Left lung (tissue), 10 donors: ENCODE data around the gene OR10G8. TPM values are rescaled to one million over a fixed set of nuclear protein-coding genes. Genes with fewer than 3 reads are reported as not detected.

ENCODE experiments used
- ATAC-seq: fragments of 200-7000 bp; cut with Tn5 transposase; one replicate; pipeline ENCODE4 v1.9.1; 2020; ENCODE audit warnings: moderate library complexity
- DNase-seq, 4 donors: peaks; one replicate each; pipeline ENCODE4 v3.0.0-alpha.2; 2013 to 2020
- H3K27ac ChIP-seq, 2 donors: fragments of 200-600 bp; sonication (generic) in 1 of 2; one replicate each; pipeline versions ENCODE4 v1.5.0 to v1.8.0; 2020 to 2021
- H3K27me3 ChIP-seq, 2 donors: fragments of 200-600 bp; sonication (generic) in 1 of 2; one replicate each; pipeline versions ENCODE4 v1.5.0 to v1.8.0; 2020 to 2021
- H3K36me3 ChIP-seq, 2 donors: fragments of 200-600 bp; sonication (generic) in 1 of 2; one replicate each; pipeline versions ENCODE4 v1.5.0 to v1.8.0; 2020 to 2021
- H3K4me1 ChIP-seq, 2 donors: fragments of 200-600 bp; one replicate each; pipeline ENCODE4 v1.8.0; 2021
- H3K4me3 ChIP-seq, 2 donors: fragments of 200-600 bp; sonication (generic) in 1 of 2; one replicate each; pipeline versions ENCODE4 v1.5.0 to v1.8.0; 2020 to 2021; ENCODE audit warnings: mild to moderate bottlenecking in 1 of 2
- H3K9me3 ChIP-seq, 2 donors: fragments of 200-600 bp; sonication (generic) in 1 of 2; one replicate each; pipeline versions ENCODE4 v1.5.0 to v1.8.0; 2020 to 2021
- CTCF ChIP-seq, 2 donors: fragments of 200-600 bp; sonication (generic) in 1 of 2; IDR thresholded peaks; one replicate each; pipeline versions ENCODE4 v1.5.0 to v1.8.0; 2021; ENCODE audit warnings: antibody characterized with exemption in 2 of 2
- intact Hi-C, 2 donors: fragments of 100-400 bp; cut with DNase I; formaldehyde crosslinking; loops; one replicate each; pipeline versions ENCODE4 v1.11.2 to v1.14.2; 2022
- polyA plus RNA-seq, 6 donors: library from polyadenylated mRNA; unstranded; fragments of 120-200 nt; gene quantifications; one replicate each; pipeline ENCODE4 v1.2.1, GENCODE V29; 2013; ENCODE audit not compliant: insufficient read length in 6 of 6
- total RNA-seq, 2 donors: library from RNA; stranded (reverse); fragmentation: NEBNext Ultra II Directional; extraction: Animal tissue kit (Norgen Biotek cat#: 25700); gene quantifications; one replicate each; pipeline ENCODE4 v1.2.1, GENCODE V29; 2021
- donor health status: DM: no; HTN: yes; CAD: no.
- donor health status: DM: no; HTN: no; CAD: no.

Gene OR10G8
- total and polyA plus RNA-seq, 8 donors: not detected

GRCh38 chr11:124077266-124077665, 50.7 kb downstream of the OR10G8 start:
- ATAC-seq (no peak), DNase-seq (no peak)
- Histone ChIP-seq H3K9me3 (no peaks in the 10 kb centered on the region), H3K36me3 (no peaks in the 10 kb centered on the region), H3K4me1 (peaks cover 0 to 13% of the 10 kb centered on the region in 2 donors), H3K27ac (no peak overlapping the region), H3K4me3 (no peak overlapping the region), H3K27me3 (peaks cover 0 to 26% of the 10 kb centered on the region in 2 donors)
- intact Hi-C loops: loop anchor here in 1 of 2 donors (10.0 kb wide), 1 partner anchor 118 kb away; no protein-coding TSS in a partner anchor
- TF ChIP-seq CTCF (IDR thresholded peaks at IDR 0.05): no peak

GRCh38 chr11:124078591-124078990, 52.0 kb downstream of the OR10G8 start:
- intact Hi-C loops: loop anchor here in 1 of 2 donors (10.0 kb wide), 1 partner anchor 116 kb away; no protein-coding TSS in a partner anchor
- H3K4me1 ChIP-seq: peaks cover 0 to 13% of the 10 kb centered on the region in 2 donors
- no peaks in the 10 kb centered on the region for H3K36me3 ChIP-seq
- no peak overlapping the region for H3K27ac ChIP-seq
- peaks cover 0 to 26% of the 10 kb centered on the region in 2 donors for H3K27me3 ChIP-seq
- no peak overlapping the region for H3K4me3 ChIP-seq
- no peak for TF ChIP-seq CTCF (IDR thresholded peaks at IDR 0.05)
- no peaks in the 10 kb centered on the region for H3K9me3 ChIP-seq
- ATAC-seq: no peak
- no peak for DNase-seq

- Histone ChIP-seq H3K36me3 (no peaks in the 10 kb centered on the region), H3K4me1 (peaks cover 0 to 13% of the 10 kb centered on the region in 2 donors), H3K27ac (no peak overlapping the region), H3K27me3 (peaks cover 0 to 26% of the 10 kb centered on the region in 2 donors), H3K9me3 (no peaks in the 10 kb centered on the region), H3K4me3 (no peak overlapping the region)
- ATAC-seq (no peak), DNase-seq (no peak)
- no peak for TF ChIP-seq CTCF (IDR thresholded peaks at IDR 0.05)
- intact Hi-C loops: loop anchor here in 1 of 2 donors (10.0 kb wide), 1 partner anchor 115 kb away; no protein-coding TSS in a partner anchor
Measured at GRCh38 chr11:124079631-124080326, 53.2 kb downstream of the OR10G8 start.

Other genes with a start within 250 kb of the OR10G8 start
- not detected for gene OR6M1, start 220.4 kb upstream of the OR10G8 start, total RNA-seq
- gene OR6M1, start 220.4 kb upstream of the OR10G8 start, polyA plus RNA-seq: not detected
- gene TMEM225, start 141.1 kb upstream of the OR10G8 start, total RNA-seq: not detected
- gene TMEM225, start 141.1 kb upstream of the OR10G8 start, polyA plus RNA-seq: not detected
- not detected for gene OR8D4, start 124.6 kb upstream of the OR10G8 start, total RNA-seq
- under 1 TPM in 2 of 6 donors, not detected in 4; 0.06 to 0.07 TPM for gene OR8D4, start 124.6 kb upstream of the OR10G8 start, polyA plus RNA-seq
- gene OR4D5, start 87.2 kb upstream of the OR10G8 start, total RNA-seq: not detected
- gene OR4D5, start 87.2 kb upstream of the OR10G8 start, polyA plus RNA-seq: not detected
- gene OR6T1, start 83.0 kb upstream of the OR10G8 start, total RNA-seq: not detected
- not detected for gene OR6T1, start 83.0 kb upstream of the OR10G8 start, polyA plus RNA-seq
- not detected for gene OR10S1, start 49.0 kb upstream of the OR10G8 start, total RNA-seq
- not detected for gene OR10S1, start 49.0 kb upstream of the OR10G8 start, polyA plus RNA-seq
- not detected for gene OR10G6, start 31.6 kb upstream of the OR10G8 start, total RNA-seq
- gene OR10G6, start 31.6 kb upstream of the OR10G8 start, polyA plus RNA-seq: not detected
- not detected for gene OR10G4, start 13.8 kb upstream of the OR10G8 start, total RNA-seq
- not detected for gene OR10G4, start 13.8 kb upstream of the OR10G8 start, polyA plus RNA-seq
- not detected for gene OR10G9, start 3.8 kb upstream of the OR10G8 start, total RNA-seq
- gene OR10G9, start 3.8 kb upstream of the OR10G8 start, polyA plus RNA-seq: not detected
- not detected for gene OR10G7, start 14.5 kb downstream of the OR10G8 start, total RNA-seq
- not detected for gene OR10G7, start 14.5 kb downstream of the OR10G8 start, polyA plus RNA-seq
- gene VWA5A, start 88.7 kb downstream of the OR10G8 start, total RNA-seq: 10 to 100 TPM; 33.7 to 43.5 TPM
- 10 to 100 TPM; 13.7 to 18.1 (median 16.5) TPM for gene VWA5A, start 88.7 kb downstream of the OR10G8 start, polyA plus RNA-seq
- gene OR10D3, start 156.5 kb downstream of the OR10G8 start, total RNA-seq: not detected
- not detected for gene OR10D3, start 156.5 kb downstream of the OR10G8 start, polyA plus RNA-seq
- not detected for gene OR8G1, start 214.3 kb downstream of the OR10G8 start, total RNA-seq
- under 1 TPM in 1 of 6 donors, not detected in 5; 0.04 TPM for gene OR8G1, start 214.3 kb downstream of the OR10G8 start, polyA plus RNA-seq
- gene OR8G5, start 229.6 kb downstream of the OR10G8 start, total RNA-seq: not detected
- not detected for gene OR8G5, start 229.6 kb downstream of the OR10G8 start, polyA plus RNA-seq